ENCODE results near the gene CTAGE6. TPM values are rescaled to one million over a fixed set of nuclear protein-coding genes. Genes with fewer than 3 reads are reported as not detected.
A peak's percentile ranks its signal among the peaks of the same experiment; 100 is the strongest.
"Not testable (repeated sequence)": the region's sequence is repeated elsewhere in the genome, so short reads cannot be mapped to it uniquely, and the experiment has no call there.

The CTAGE6 gene
- total RNA-seq, 2 donors from 2014 or later, result 0.79 to 2.8 TPM

DNA sequence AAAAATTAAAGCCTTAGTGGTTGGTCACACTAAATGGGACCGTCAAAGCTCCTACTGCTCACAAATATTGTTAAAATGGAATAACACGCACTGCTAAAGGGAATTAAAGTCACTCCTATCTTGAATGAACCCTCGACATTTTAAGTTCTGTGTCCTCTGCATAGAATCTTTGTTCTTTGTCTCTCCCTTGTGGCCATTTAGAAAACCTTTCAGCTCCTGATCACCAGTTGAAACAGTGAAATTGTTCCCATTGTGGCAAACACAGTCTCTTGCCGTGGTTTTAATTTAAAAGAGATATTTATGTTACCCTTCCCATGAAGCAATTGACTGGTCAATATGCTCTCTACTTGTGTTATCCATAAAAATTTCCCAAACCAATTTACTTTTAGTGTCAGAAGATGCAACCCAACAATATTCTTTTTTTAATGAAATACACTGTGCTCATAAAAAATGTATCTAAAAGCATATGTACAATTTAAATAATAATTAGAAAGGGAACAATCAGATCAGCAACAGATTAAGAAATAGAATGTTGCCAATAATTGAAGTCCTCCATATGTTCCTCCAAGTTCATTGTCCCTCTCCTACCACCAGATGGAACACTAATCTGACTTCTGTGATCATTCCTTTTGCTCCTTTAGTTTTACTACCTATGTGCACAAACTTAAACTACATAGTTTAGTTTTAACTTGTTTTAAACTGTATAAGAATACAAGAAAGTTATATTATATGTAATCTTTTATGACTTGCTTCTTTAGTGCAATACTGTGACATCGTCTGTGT, 20.3 kb downstream of the CTAGE6 start:
- not testable (repeated sequence) for H3K36me3 Mint-ChIP-seq (ENCODE audit: insufficient read depth in 2 of 2); H3K9me3 Mint-ChIP-seq; H3K4me3 Mint-ChIP-seq; DNase-seq; H3K27me3 Mint-ChIP-seq (ENCODE audit: low read depth); H3K27ac Mint-ChIP-seq
- H3K4me1 Mint-ChIP-seq (ENCODE audit: low read depth), result peaks cover 21% of the 10 kb centered on the region
- ATAC-seq (replicated peaks in 1 of 2), result peak; percentile 57 to 65

DNA sequence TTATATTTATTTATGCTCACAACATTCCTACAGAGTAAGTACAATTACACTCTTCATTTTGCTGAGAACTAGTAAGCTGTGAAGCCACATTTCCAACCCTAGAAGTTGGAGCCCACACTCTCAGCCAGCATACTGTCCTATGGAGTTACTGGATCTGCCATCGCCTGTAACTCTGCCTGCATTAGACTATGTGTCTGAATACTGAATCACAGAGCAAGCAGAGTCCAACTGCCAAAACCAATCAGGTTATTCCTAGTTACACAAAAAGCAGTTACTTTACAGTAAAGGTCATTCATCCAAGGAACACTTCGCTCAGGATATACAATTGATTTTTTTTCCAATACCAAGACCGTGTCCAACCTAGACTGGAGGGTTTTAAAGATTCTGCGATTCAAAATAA, 21.5 kb downstream of the CTAGE6 start:
- Mint-ChIP-seq H3K36me3 (ENCODE audit: insufficient read depth in 2 of 2) (peaks cover 0 to 3% of the 10 kb centered on the region in 2 donors), H3K4me1 (ENCODE audit: low read depth) (peaks cover 21% of the 10 kb centered on the region), H3K27ac (no peak overlapping the region), H3K27me3 (ENCODE audit: low read depth) (no peaks in the 10 kb centered on the region), H3K9me3 (no peaks in the 10 kb centered on the region), H3K4me3 (no peak overlapping the region)
- ATAC-seq (replicated peaks in 1 of 2) (no peak), DNase-seq (no peak)

DNA sequence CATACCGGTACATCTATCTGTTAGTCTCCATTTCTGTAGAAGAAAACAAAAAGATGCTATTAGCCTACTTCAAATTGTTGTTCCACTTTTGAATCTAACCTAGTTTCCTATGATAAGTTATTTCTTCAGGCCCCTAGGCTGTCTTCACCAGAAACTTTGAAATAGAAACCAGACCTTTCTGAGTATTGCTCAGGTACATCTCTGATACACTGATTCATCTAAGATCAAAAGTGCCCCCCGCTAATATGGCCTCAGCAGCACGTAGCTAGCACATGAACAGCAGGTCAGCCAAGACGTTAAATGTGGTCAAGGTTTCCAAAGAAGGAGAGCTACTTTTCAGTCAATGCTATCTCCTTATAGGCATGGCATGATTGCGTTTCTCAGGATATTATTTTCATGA, 23.6 kb downstream of the CTAGE6 start:
- Mint-ChIP-seq H3K36me3 (ENCODE audit: insufficient read depth in 2 of 2) (peaks cover 0 to 14% of the 10 kb centered on the region in 2 donors), H3K27me3 (ENCODE audit: low read depth) (no peaks in the 10 kb centered on the region), H3K9me3 (no peaks in the 10 kb centered on the region), H3K4me1 (ENCODE audit: low read depth) (peaks cover 21% of the 10 kb centered on the region), H3K4me3 (peak overlapping the region in 1 of 2 donors; percentile 22), H3K27ac (peak overlapping the region; percentile 80)
- ATAC-seq (replicated peaks in 1 of 2), result peak; percentile 68 to 70
- DNase-seq, result peak in 1 of 2 donors; percentile 6

DNA sequence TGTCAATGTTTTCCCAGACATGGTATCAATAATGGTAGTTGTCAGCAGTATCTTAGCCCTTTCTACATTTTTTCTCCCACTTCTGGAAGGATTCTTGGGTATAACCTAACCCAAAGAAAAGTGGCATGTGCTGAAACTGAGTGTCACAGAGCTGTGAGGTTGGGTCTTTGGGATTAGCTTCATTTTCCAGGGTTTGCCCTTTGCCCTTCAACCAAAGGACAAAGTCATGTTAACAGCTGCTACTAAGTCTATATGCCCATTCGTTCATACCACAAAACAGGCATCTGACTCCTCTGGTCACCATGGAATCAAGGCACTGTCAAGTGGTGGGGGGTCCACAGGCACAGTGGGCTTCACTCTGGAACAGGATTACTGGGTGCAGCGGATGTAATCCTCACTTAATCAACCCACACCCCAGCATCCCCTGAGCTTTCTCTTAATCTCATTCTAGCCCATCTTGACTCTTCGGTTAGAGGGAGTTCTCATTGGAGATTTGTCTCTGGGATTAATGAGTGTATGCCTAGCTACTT, 29.1 kb downstream of the CTAGE6 start:
- Mint-ChIP-seq H3K27ac (peak overlapping the region; percentile 42), H3K36me3 (ENCODE audit: insufficient read depth in 2 of 2) (peaks cover 0 to 15% of the 10 kb centered on the region in 2 donors), H3K27me3 (ENCODE audit: low read depth) (no peaks in the 10 kb centered on the region), H3K9me3 (no peaks in the 10 kb centered on the region), H3K4me3 (no peak overlapping the region), H3K4me1 (ENCODE audit: low read depth) (peaks cover 9% of the 10 kb centered on the region)
- no peak for DNase-seq
- no peak for ATAC-seq (replicated peaks in 1 of 2)

DNA sequence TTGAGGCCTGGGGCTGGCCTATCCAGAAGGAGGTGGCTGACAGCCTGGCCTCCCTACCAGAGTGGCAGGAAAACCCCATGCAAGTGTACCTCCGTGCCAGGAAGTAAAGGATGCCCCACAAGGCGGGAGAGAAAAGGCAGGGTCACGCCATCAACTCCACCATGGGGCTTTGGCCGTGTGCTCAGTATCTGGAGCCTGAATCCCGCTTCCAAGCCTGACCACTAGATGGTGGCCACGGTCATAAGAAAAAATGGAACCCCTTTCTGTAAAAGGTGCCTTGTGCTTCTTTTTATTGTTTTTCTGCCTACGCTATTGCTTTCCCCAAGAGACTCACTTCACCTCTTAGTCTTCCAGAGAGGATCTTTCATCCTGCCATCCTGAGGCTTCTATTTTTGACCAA, 29.9 kb downstream of the CTAGE6 start:
- DNase-seq; H3K4me1 Mint-ChIP-seq (ENCODE audit: low read depth); H3K9me3 Mint-ChIP-seq; H3K27ac Mint-ChIP-seq; H3K27me3 Mint-ChIP-seq (ENCODE audit: low read depth); H3K4me3 Mint-ChIP-seq: not testable (repeated sequence)
- peaks cover 0 to 15% of the 10 kb centered on the region in 2 donors for H3K36me3 Mint-ChIP-seq (ENCODE audit: insufficient read depth in 2 of 2)
- peak in 1 of 2 donors; percentile 55 for ATAC-seq (replicated peaks in 1 of 2)

DNA sequence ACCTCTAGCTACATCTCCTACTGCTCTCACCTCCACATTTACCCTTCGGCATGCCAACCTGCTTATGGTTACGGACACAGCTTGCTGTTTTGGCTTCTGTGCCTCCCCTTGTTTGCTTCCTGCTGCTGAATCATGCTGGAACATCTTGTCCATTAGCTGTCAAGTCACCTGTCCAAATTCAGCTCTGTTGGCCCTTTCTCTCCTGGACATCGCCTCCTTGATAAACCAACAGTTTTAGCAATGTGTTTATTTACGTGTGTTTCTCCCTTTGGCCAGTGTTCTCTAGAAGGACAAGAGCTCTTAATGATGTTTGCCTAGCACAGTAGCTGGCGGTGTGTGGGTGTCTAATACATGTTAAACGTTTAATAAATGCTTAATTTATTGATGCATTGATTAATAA, 31.4 kb downstream of the CTAGE6 start:
- H3K4me1 Mint-ChIP-seq (ENCODE audit: low read depth); DNase-seq; ATAC-seq (replicated peaks in 1 of 2): not testable (repeated sequence)

DNA sequence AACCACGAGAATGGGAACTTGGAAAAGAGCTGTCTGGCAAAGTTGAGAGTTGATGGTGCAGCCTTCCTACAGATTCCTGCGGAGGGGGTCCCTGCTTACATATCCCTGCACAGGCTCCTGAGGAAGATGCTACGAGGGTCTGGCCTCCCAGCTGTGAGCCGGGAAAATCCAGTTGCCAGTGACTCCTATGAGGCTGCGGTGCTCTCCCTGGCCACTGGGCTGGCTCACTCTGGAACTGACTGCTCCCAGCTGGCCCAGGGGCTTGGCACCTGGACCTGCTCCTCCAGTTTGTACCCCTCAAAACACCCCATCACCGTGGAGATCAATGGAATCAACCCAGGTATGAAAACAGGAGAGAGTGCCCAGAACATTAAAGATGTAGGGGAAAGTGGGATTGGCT, 37.2 kb downstream of the CTAGE6 start:
- not testable (repeated sequence) for H3K27ac Mint-ChIP-seq; H3K4me3 Mint-ChIP-seq; H3K27me3 Mint-ChIP-seq (ENCODE audit: low read depth); DNase-seq; H3K4me1 Mint-ChIP-seq (ENCODE audit: low read depth); ATAC-seq (replicated peaks in 1 of 2); H3K9me3 Mint-ChIP-seq; H3K36me3 Mint-ChIP-seq (ENCODE audit: insufficient read depth in 2 of 2)

More for the DNA sequence above, 31.4 kb downstream of the CTAGE6 start:
- peaks cover 0 to 15% of the 10 kb centered on the region in 2 donors for H3K36me3 Mint-ChIP-seq (ENCODE audit: insufficient read depth in 2 of 2)
- H3K4me3 Mint-ChIP-seq; H3K27ac Mint-ChIP-seq; H3K27me3 Mint-ChIP-seq (ENCODE audit: low read depth); H3K9me3 Mint-ChIP-seq: not testable (repeated sequence)

DNA sequence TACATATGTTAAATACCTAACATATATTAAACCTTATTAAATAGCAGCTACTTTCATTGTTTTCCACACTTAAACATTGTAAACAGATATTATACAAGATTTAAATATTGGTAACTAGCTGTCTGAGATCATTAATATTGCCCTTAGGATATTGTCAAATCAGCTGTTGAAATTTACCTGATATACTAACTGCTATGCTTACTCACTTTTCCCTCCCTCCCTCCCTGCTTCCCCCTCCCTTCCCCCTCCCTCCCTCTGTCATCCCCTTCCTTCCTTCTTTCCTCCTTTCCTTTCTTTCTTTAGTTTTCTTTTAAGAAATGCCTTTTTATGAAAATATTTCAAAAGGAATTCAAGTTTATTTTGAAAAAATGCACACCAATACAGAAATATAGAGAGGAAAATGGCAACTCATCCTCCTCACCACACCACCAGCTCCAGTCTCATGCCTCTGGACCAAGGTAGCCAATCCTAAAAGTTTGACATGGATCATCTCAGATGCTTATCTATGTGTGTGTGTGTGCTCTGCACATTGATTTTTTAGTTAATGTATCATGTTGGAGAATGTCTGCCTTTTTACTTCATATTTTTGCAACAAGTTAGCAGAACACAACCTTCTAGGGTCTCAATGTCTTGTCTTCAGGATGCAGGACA, 41.8 kb downstream of the CTAGE6 start:
- H3K36me3 Mint-ChIP-seq (ENCODE audit: insufficient read depth in 2 of 2); H3K9me3 Mint-ChIP-seq; ATAC-seq (replicated peaks in 1 of 2): not testable (repeated sequence)

DNA sequence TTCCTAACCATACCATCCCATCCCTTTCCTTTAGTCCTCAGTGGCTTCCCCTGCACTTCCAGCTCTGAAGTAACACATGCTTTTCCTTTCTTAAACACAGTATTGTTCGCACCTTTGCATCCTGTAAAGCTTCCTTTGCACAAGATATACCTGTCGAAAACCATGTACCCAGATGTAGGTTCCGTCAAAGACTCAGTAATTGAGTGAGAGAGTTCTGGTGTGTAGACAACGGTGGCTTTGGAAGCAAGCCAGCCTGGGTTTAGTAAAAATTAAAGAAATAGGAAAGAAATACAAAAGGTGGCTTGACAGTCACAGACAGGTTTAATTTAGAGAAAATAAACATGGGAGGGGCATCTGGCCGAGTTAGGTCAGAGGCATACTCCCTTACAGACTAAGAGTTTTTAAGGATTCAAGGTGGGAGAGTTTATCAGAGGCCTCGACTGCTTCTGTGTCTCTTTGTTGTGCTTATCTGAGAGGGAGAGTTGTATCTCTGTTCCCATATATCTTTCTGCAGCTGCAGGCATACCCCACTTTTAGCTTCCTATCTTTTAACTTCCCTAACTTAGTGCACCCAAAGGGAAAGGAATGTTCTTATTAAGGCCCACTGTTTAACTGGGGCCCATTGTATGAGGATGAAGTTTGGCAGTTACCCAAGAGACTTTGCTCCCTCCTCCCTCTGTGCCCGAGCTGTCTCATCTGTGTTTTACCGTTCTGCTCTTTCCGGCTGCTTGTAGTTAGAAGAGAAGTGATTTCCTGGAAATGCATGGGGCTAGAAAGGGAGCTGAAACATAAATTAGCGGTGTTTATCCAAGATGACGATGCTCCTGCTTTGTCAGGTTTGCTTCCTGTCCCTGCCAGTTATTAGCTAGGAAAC, 42.7 kb downstream of the CTAGE6 start:
- DNase-seq; H3K27me3 Mint-ChIP-seq (ENCODE audit: low read depth); H3K36me3 Mint-ChIP-seq (ENCODE audit: insufficient read depth in 2 of 2); H3K4me3 Mint-ChIP-seq; H3K4me1 Mint-ChIP-seq (ENCODE audit: low read depth); H3K9me3 Mint-ChIP-seq; H3K27ac Mint-ChIP-seq: not testable (repeated sequence)
- ATAC-seq (replicated peaks in 1 of 2), result peak; percentile 80

More for the DNA sequence above, 41.8 kb downstream of the CTAGE6 start:
- H3K27me3 Mint-ChIP-seq (ENCODE audit: low read depth); H3K27ac Mint-ChIP-seq; H3K4me1 Mint-ChIP-seq (ENCODE audit: low read depth); H3K4me3 Mint-ChIP-seq; DNase-seq: not testable (repeated sequence)

DNA sequence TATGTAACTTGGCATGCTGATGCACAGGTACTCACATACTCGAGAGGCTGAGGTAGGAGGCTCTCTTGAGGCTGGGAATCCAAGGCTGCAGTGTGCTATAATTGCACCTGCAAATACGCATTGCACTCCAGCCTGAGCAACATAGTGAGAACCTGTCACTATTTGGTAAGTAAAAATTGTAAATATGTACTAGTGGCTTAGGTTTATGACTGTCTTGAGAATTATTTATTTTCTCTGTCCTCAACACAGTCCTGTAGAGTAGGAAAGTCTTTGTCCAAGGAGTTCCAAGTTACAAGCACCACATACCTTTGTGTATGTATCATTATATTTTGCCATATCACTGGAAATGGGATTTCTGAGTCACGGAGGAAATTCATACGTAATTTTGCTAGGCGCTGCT, 45.1 kb downstream of the CTAGE6 start:
- H3K9me3 Mint-ChIP-seq; ATAC-seq (replicated peaks in 1 of 2); H3K27ac Mint-ChIP-seq; H3K4me1 Mint-ChIP-seq (ENCODE audit: low read depth); DNase-seq; H3K27me3 Mint-ChIP-seq (ENCODE audit: low read depth); H3K36me3 Mint-ChIP-seq (ENCODE audit: insufficient read depth in 2 of 2); H3K4me3 Mint-ChIP-seq: not testable (repeated sequence)

DNA sequence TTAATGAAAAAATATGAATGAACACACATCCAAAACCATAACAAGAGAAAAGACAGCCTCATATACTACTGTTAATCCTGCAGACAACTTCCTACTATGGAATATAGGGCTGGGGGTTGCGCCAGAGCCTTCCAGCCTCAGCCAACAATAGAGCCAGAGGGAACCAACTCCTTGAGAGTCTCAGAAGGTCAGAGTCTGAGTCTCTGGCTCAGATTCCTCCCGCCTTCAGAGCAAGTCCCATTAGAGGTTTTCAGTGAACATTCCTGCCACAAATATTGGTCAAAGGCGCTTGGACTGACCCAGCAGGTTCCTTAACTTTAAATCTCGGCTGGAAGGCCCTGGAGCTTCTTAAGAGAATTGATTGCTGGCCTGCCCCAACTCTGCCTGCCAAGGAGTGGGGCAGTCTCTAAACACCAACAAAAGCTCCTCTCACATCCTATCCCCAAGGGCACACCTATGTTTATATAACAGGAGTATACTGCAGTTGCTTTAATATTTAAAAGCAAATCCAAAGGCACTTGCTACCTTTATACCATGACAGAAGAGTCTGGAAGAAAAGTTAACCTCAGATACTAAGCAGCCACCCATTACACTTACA, 45.7 kb downstream of the CTAGE6 start:
- H3K4me1 Mint-ChIP-seq (ENCODE audit: low read depth); H3K27ac Mint-ChIP-seq; H3K4me3 Mint-ChIP-seq: not testable (repeated sequence)

DNA sequence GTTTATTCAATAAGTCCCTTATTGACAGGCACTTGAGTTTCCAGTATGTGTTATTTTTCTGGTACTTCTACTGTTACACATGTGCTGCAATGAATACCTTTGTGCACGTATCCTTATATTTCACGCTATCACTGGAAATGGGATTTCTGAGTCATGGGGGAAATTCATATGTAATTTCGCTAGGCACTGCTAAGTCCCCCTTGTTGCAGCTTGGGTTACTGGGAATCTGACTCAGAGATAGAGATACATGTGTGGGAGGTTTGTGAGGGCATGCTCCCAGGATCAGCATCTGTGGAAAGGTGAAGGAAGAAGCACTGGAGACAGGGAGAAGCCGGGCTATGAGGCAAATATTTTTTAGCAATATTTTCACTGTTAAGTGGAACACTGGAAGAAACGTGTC, 47.6 kb downstream of the CTAGE6 start:
- DNase-seq; H3K27me3 Mint-ChIP-seq (ENCODE audit: low read depth); H3K27ac Mint-ChIP-seq; H3K36me3 Mint-ChIP-seq (ENCODE audit: insufficient read depth in 2 of 2); H3K9me3 Mint-ChIP-seq; H3K4me3 Mint-ChIP-seq; H3K4me1 Mint-ChIP-seq (ENCODE audit: low read depth): not testable (repeated sequence)
- ATAC-seq (replicated peaks in 1 of 2), result peak; percentile 24 to 38

More for the DNA sequence above, 45.7 kb downstream of the CTAGE6 start:
- H3K9me3 Mint-ChIP-seq; H3K36me3 Mint-ChIP-seq (ENCODE audit: insufficient read depth in 2 of 2); ATAC-seq (replicated peaks in 1 of 2); DNase-seq; H3K27me3 Mint-ChIP-seq (ENCODE audit: low read depth): not testable (repeated sequence)

Data from activated T-cell treated with anti-CD3 and anti-CD28 coated beads, Interleukin-2, amount 50 U/mL, for 72 hours (primary cell).